Naive thymus-derived CD8-positive, alpha-beta T cell (primary cell): ENCODE data around the gene KIAA0825. TPM values are rescaled to one million over a fixed set of nuclear protein-coding genes. Genes with fewer than 3 reads are reported as not detected.

Experiments used
- ATAC-seq, 2 donors: fragments of 150-1000 bp; cut with Tn5 transposase in 1 of 2; sonication (Bioruptor Pico), chemical (Tn5 transposase) in 1 of 2; 1 replicate in 1 of 2; 2 replicates in 1 of 2; pipeline ENCODE4 v1.10.0; 2021; ENCODE audit warnings: mild to moderate bottlenecking in 2 of 2, moderate library complexity in 2 of 2
- POLR2A ChIA-PET: fragments of 350-600 bp; sonication (Branson Sonifier 250); formaldehyde crosslinking; loops from one replicate; lab custom pipeline; 2021; ENCODE audit warnings: antibody characterized with exemption; lab: Charles Lee
- DNase-seq, 10 donors: peaks; one replicate each; pipeline versions ENCODE4 v3.0.0 to v3.0.0-alpha.2; 2020 to 2022
- H3K27ac Mint-ChIP-seq, 10 donors: one replicate each; pipeline ENCODE4 v1.8.0; 2020 to 2022; ENCODE audit warnings: mild to moderate bottlenecking in 10 of 10, mixed read lengths in 10 of 10, moderate library complexity in 4 of 10, inconsistent platforms in 1 of 10
- H3K27me3 Mint-ChIP-seq, 5 donors: one replicate each; pipeline ENCODE4 v1.8.0; 2021 to 2022; ENCODE audit warnings: mixed read lengths in 5 of 5
- H3K36me3 Mint-ChIP-seq, 3 donors: one replicate each; pipeline ENCODE4 v1.8.0; 2020 to 2022; ENCODE audit warnings: mixed read lengths in 3 of 3, mild to moderate bottlenecking in 2 of 3, inconsistent platforms in 1 of 3
- H3K4me1 Mint-ChIP-seq, 4 donors: one replicate each; pipeline ENCODE4 v1.8.0; 2021 to 2022; ENCODE audit warnings: mixed read lengths in 4 of 4
- H3K4me3 Mint-ChIP-seq, 10 donors: one replicate each; pipeline ENCODE4 v1.8.0; 2020 to 2022; ENCODE audit warnings: mild to moderate bottlenecking in 10 of 10, mixed read lengths in 10 of 10, moderate library complexity in 6 of 10, inconsistent platforms in 1 of 10
- H3K9me3 Mint-ChIP-seq, 9 donors: one replicate each; pipeline ENCODE4 v1.8.0; 2020 to 2022; ENCODE audit warnings: mixed read lengths in 9 of 9, mild to moderate bottlenecking in 3 of 9, inconsistent platforms in 1 of 9, moderate library complexity in 1 of 9
- polyA plus RNA-seq, 3 donors: library from polyadenylated mRNA; unstranded; fragments of 300-500 nt; fragmentation: Illumina TruSeq; gene quantifications; one replicate each; pipeline ENCODE4 v1.2.3, GENCODE V29; 2021
- total RNA-seq, 8 experiments: library from RNA in 2 of 8; stranded (reverse) in 2 of 8; gene quantifications; one replicate each; pipeline ENCODE4 v1.2.3 and lab custom pipeline; 2021 to 2026

Gene KIAA0825
- total and polyA plus RNA-seq, 5 experiments from 2014 or later = 0.74 to 1.6 (median 1.1) TPM

DNA sequence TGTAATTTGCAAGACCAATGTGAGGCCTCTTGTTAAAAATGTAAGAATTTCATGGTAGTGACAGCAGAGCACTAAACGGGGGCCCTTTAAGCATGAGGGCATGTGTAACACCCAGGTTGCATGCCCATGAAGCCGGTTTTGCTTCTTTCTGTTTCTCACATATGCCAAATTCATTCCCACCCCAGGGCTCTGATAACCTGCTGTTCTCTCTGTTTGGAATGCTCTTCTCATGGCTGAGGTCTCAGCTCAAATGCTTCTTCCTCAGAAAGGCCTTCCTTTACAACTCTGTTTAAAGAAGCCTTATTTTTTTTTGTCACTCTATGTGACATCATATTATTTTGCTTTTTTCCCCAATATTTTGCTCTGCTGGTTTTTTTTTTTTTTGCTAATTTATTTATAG is 369.0 kb downstream of the KIAA0825 start:
- POLR2A ChIA-PET = no interaction called here
- ATAC-seq = no peak
- H3K4me1 Mint-ChIP-seq = no peaks in the 10 kb centered on the region
- H3K9me3 Mint-ChIP-seq = no peaks in the 10 kb centered on the region
- H3K4me3 Mint-ChIP-seq = no peak overlapping the region
- DNase-seq = no peak
- H3K36me3 Mint-ChIP-seq = no peaks in the 10 kb centered on the region
- no peaks in the 10 kb centered on the region for H3K27me3 Mint-ChIP-seq
- no peak overlapping the region for H3K27ac Mint-ChIP-seq

GRCh38 chr5:94248175-94248875 is 370.1 kb downstream of the KIAA0825 start:
- no peaks in the 10 kb centered on the region for H3K4me1 Mint-ChIP-seq
- DNase-seq (no peak), ATAC-seq (no peak)
- POLR2A ChIA-PET = no interaction called here
- H3K27ac Mint-ChIP-seq = no peak overlapping the region
- no peaks in the 10 kb centered on the region for H3K36me3 Mint-ChIP-seq
- no peaks in the 10 kb centered on the region for H3K27me3 Mint-ChIP-seq
- no peaks in the 10 kb centered on the region for H3K9me3 Mint-ChIP-seq
- H3K4me3 Mint-ChIP-seq = no peak overlapping the region

GRCh38 chr5:94245608-94246007 is 372.8 kb downstream of the KIAA0825 start:
- Mint-ChIP-seq H3K27ac (no peak overlapping the region), H3K9me3 (no peaks in the 10 kb centered on the region), H3K4me3 (no peak overlapping the region), H3K36me3 (no peaks in the 10 kb centered on the region), H3K27me3 (no peaks in the 10 kb centered on the region), H3K4me1 (no peaks in the 10 kb centered on the region)
- POLR2A ChIA-PET = no interaction called here
- no peak for DNase-seq
- no peak for ATAC-seq

DNA sequence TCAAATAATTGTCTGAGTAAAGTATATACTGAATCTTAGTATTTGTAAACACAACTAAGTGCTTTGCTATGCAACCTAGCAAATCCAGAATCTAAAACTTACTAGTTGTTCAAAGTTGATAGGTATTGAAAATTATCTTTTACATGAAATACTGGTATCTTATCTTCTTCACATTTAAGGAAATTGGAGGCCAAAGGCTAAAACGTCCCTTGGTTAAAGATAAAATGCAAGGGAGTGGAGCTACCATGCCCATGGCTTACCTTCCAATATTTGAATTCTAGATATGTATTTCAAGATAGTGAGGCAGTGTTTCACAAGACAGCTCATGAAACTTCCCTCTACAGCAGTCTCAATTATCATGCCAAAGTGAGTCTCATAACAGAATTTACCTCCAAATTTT is 373.5 kb downstream of the KIAA0825 start:
- DNase-seq = no peak
- Mint-ChIP-seq H3K27ac (no peak overlapping the region), H3K36me3 (no peaks in the 10 kb centered on the region), H3K9me3 (no peaks in the 10 kb centered on the region), H3K4me3 (no peak overlapping the region), H3K27me3 (no peaks in the 10 kb centered on the region), H3K4me1 (no peaks in the 10 kb centered on the region)
- ATAC-seq = no peak
- POLR2A ChIA-PET = no interaction called here

GRCh38 chr5:94243612-94244011 is 374.8 kb downstream of the KIAA0825 start:
- H3K27ac Mint-ChIP-seq = no peak overlapping the region
- no peak overlapping the region for H3K4me3 Mint-ChIP-seq
- ATAC-seq (no peak), DNase-seq (no peak)
- no peaks in the 10 kb centered on the region for H3K36me3 Mint-ChIP-seq
- no peaks in the 10 kb centered on the region for H3K4me1 Mint-ChIP-seq
- no peaks in the 10 kb centered on the region for H3K9me3 Mint-ChIP-seq
- no peaks in the 10 kb centered on the region for H3K27me3 Mint-ChIP-seq
- POLR2A ChIA-PET = no interaction called here

GRCh38 chr5:94240993-94241651 is 377.3 kb downstream of the KIAA0825 start:
- Mint-ChIP-seq H3K27ac (no peak overlapping the region), H3K27me3 (no peaks in the 10 kb centered on the region), H3K9me3 (peaks cover 0 to 2% (median 0%) of the 10 kb centered on the region in 9 donors), H3K4me1 (no peaks in the 10 kb centered on the region), H3K4me3 (no peak overlapping the region), H3K36me3 (peaks cover 0 to under 1% (median 0%) of the 10 kb centered on the region in 3 donors)
- DNase-seq (no peak), ATAC-seq (no peak)
- POLR2A ChIA-PET = no interaction called here

DNA sequence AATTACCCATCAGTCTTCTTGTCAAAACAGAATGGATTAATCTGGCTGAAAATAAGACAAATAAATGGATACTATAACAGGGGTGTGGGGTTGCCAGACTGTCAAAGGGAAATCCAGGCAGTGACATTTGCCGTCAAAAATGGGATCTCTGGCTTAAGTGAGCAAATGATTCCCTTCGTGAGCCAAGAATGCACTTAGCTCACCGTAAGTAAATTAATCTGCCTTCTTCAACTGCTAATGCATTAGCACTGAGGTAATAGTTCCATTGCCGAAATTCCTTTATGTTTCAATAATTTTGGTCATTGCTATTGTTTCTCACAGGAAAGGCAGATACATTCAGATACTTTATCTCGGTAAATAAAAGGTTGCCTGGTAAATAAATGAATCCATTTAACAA is 377.8 kb downstream of the KIAA0825 start:
- Mint-ChIP-seq H3K36me3 (peaks cover 0 to 5% (median 0%) of the 10 kb centered on the region in 3 donors), H3K27me3 (no peaks in the 10 kb centered on the region), H3K4me3 (no peak overlapping the region), H3K27ac (no peak overlapping the region), H3K9me3 (peaks cover 0 to 7% (median 0%) of the 10 kb centered on the region in 9 donors), H3K4me1 (no peaks in the 10 kb centered on the region)
- ATAC-seq = no peak
- POLR2A ChIA-PET = no interaction called here
- DNase-seq = no peak

DNA sequence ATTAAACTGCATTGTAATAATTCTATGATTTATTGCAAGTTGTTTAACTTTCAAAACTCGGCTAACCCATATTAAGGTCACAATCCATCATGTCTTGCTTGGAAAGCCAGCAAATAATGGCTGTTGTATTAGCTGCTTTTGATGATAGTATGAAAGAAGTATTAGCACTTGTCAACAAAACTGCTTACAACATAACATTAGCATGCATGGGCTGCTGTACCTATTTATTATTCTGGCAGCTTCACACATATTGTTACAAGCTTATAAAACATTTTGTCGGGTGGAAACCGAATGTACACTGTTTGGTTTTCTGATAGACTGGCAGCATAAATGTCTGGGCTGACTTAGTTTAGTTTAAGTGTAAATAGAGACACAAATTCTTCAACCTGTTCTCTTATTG is 378.3 kb downstream of the KIAA0825 start:
- H3K27me3 Mint-ChIP-seq = no peaks in the 10 kb centered on the region
- H3K9me3 Mint-ChIP-seq = peaks cover 0 to 9% (median 2%) of the 10 kb centered on the region in 9 donors

GRCh38 chr5:94239266-94239665 is 379.1 kb downstream of the KIAA0825 start:
- Mint-ChIP-seq H3K4me1 (no peaks in the 10 kb centered on the region), H3K36me3 (peaks cover 0 to 5% (median 0%) of the 10 kb centered on the region in 3 donors), H3K4me3 (no peak overlapping the region), H3K27ac (no peak overlapping the region), H3K9me3 (peaks cover 0 to 11% (median 4%) of the 10 kb centered on the region in 9 donors), H3K27me3 (no peaks in the 10 kb centered on the region)
- POLR2A ChIA-PET = no interaction called here
- DNase-seq = no peak
- no peak for ATAC-seq

More for the DNA sequence above, 378.3 kb downstream of the KIAA0825 start:
- Mint-ChIP-seq H3K36me3 (peaks cover 0 to 5% (median 0%) of the 10 kb centered on the region in 3 donors), H3K4me1 (no peaks in the 10 kb centered on the region), H3K4me3 (no peak overlapping the region), H3K27ac (no peak overlapping the region)
- ATAC-seq (no peak), DNase-seq (no peak)
- POLR2A ChIA-PET = no interaction called here

GRCh38 chr5:94234987-94235386 is 383.4 kb downstream of the KIAA0825 start:
- POLR2A ChIA-PET = no interaction called here
- no peak overlapping the region for H3K27ac Mint-ChIP-seq
- peaks cover 0 to 5% (median 5%) of the 10 kb centered on the region in 3 donors for H3K36me3 Mint-ChIP-seq

DNA sequence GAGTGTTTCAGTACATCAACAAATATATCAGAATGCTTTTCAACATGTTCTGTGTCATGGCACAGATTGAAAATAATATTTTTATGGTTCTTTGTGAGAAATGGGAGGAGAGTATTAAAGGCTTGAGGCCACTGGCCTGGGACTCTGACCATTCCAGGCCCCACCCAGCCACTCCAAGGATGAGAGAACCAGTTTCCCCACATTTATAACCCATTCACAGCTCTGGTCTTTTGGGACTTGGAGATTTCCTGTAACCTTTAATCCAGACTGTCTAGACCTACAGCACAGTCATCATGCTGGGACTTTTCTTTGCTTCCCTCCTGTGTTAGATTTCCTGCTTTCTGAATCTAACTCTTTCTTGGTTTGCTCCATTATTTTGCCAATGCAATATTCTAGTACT is 389.6 kb downstream of the KIAA0825 start:
- POLR2A ChIA-PET = no interaction called here
- peaks cover 0 to 1% (median 0%) of the 10 kb centered on the region in 5 donors for H3K27me3 Mint-ChIP-seq
- H3K4me3 Mint-ChIP-seq = no peak overlapping the region
- no peaks in the 10 kb centered on the region for H3K4me1 Mint-ChIP-seq
- no peak overlapping the region for H3K27ac Mint-ChIP-seq
- DNase-seq (no peak), ATAC-seq (no peak)
- H3K36me3 Mint-ChIP-seq = peaks cover 0 to 5% (median 2%) of the 10 kb centered on the region in 3 donors
- peaks cover 0 to 14% (median 0%) of the 10 kb centered on the region in 9 donors for H3K9me3 Mint-ChIP-seq

More at GRCh38 chr5:94234987-94235386, 383.4 kb downstream of the KIAA0825 start:
- no peak for DNase-seq
- H3K27me3 Mint-ChIP-seq = no peaks in the 10 kb centered on the region
- no peak for ATAC-seq
- H3K4me3 Mint-ChIP-seq = no peak overlapping the region
- peaks cover 0 to 15% (median 4%) of the 10 kb centered on the region in 9 donors for H3K9me3 Mint-ChIP-seq
- no peaks in the 10 kb centered on the region for H3K4me1 Mint-ChIP-seq

DNA sequence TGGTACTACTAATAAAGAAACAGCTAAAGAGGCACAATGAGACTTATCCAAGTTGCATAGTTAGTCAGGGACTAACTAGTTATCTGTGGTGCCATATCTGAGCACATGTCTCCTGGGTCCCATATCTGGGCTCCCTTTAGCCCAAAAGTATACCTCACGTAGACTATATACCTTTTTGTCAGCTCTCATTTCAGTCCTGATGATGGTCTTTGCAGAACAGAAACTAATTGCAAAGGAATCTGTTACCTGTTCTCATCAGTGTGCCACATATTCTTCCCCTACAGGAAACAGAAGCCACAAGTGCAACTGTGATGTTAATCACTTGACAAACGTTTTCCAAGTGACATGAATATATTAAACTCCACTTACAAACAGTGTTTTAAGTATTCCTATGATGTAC is 395.2 kb downstream of the KIAA0825 start:
- Mint-ChIP-seq H3K4me3 (no peak overlapping the region), H3K36me3 (peaks cover 0 to 2% (median 0%) of the 10 kb centered on the region in 3 donors), H3K27ac (no peak overlapping the region), H3K4me1 (no peaks in the 10 kb centered on the region), H3K27me3 (peaks cover 0 to 1% (median 0%) of the 10 kb centered on the region in 5 donors), H3K9me3 (peaks cover 0 to 11% (median 0%) of the 10 kb centered on the region in 9 donors)
- no peak for ATAC-seq
- POLR2A ChIA-PET = no interaction called here
- no peak for DNase-seq

GRCh38 chr5:94218374-94218773 is 400.0 kb downstream of the KIAA0825 start:
- H3K4me3 Mint-ChIP-seq = no peak overlapping the region
- no peaks in the 10 kb centered on the region for H3K4me1 Mint-ChIP-seq
- peaks cover 0 to 4% (median 1%) of the 10 kb centered on the region in 5 donors for H3K27me3 Mint-ChIP-seq
- peaks cover 0 to 5% (median 0%) of the 10 kb centered on the region in 3 donors for H3K36me3 Mint-ChIP-seq
- no peak overlapping the region for H3K27ac Mint-ChIP-seq
- POLR2A ChIA-PET = no interaction called here
- ATAC-seq = no peak
- no peaks in the 10 kb centered on the region for H3K9me3 Mint-ChIP-seq
- no peak for DNase-seq
